Measurements from ENCODE around the gene EFCAB11.

GRCh38 chr14:89988787-89989186 lies 34.3 kb upstream of the EFCAB11 start:
- TF ChIP-seq CTCF (IDR thresholded peaks at IDR 0.05) (no peak), POLR2A (IDR thresholded peaks at IDR 0.05) (no peak)
